OCI-LY7 (cell line): ENCODE measurements around the gene PMP22. TPM values are rescaled to one million over a fixed set of nuclear protein-coding genes. Genes with fewer than 3 reads are reported as not detected.

Experiments
- BruUV-seq: library from RNA; stranded (reverse); fragments of 400-500 nt; replicated peaks from 2 replicates; lab custom pipeline; 2021; lab: Mats Ljungman, UMichigan
- CTCF ChIA-PET: fragments of 300-600 bp; sonication (Branson Sonifier 250); formaldehyde crosslinking; loops from one replicate; lab custom pipeline; 2022; ENCODE audit warnings: antibody characterized with exemption; ENCODE audit not compliant: unreplicated experiment; lab: Charles Lee
- POLR2A ChIA-PET: fragments of 300-600 bp; sonication (Branson Sonifier 250); formaldehyde crosslinking; loops from one replicate; lab custom pipeline; 2022; ENCODE audit warnings: antibody characterized with exemption; lab: Charles Lee
- DNase-seq: peaks from one replicate; pipeline ENCODE4 v3.0.0-alpha.2; 2015; ENCODE audit warnings: low spot score
- H2AFZ ChIP-seq: fragments of 200-600 bp; sonication (generic), shearing (Covaris generic); 2 replicates; pipeline ENCODE4 v1.6.1; 2014; ENCODE audit warnings: mild to moderate bottlenecking, antibody characterized with exemption, low read length, moderate library complexity
- H3K27ac ChIP-seq: fragments of 200-600 bp; sonication (generic); 2 replicates; pipeline ENCODE4 v1.5.1; 2014; ENCODE audit warnings: mixed run types, low read depth, mild to moderate bottlenecking, moderate library complexity, low read length, inconsistent platforms; ENCODE audit not compliant: poor library complexity, severe bottlenecking
- H3K36me3 ChIP-seq: fragments of 200-600 bp; sonication (generic); 2 replicates; pipeline ENCODE4 v1.6.1; 2014; ENCODE audit warnings: mild to moderate bottlenecking, antibody characterized with exemption, low read length, moderate library complexity, mixed read lengths; ENCODE audit not compliant: insufficient read depth
- H3K4me1 ChIP-seq: fragments of 200-600 bp; sonication (generic); 2 replicates; pipeline ENCODE4 v1.5.1; 2014; ENCODE audit warnings: mild to moderate bottlenecking, low read length; ENCODE audit not compliant: insufficient read depth, poor library complexity, severe bottlenecking
- H3K4me2 ChIP-seq: fragments of 200-600 bp; sonication (generic); 2 replicates; pipeline ENCODE4 v1.6.1; 2014; ENCODE audit warnings: mild to moderate bottlenecking, low read length
- H3K4me3 ChIP-seq: fragments of 200-600 bp; sonication (generic); 2 replicates; pipeline ENCODE4 v1.5.1; 2014; ENCODE audit warnings: mild to moderate bottlenecking, low read depth, low read length; ENCODE audit not compliant: poor library complexity, severe bottlenecking
- H3K79me2 ChIP-seq: fragments of 200-600 bp; sonication (generic); 2 replicates; pipeline ENCODE4 v1.6.1; 2016; ENCODE audit warnings: low read depth, mild to moderate bottlenecking, low read length, moderate library complexity, mixed read lengths; ENCODE audit not compliant: insufficient read depth
- H3K9me2 ChIP-seq: fragments of 200-600 bp; sonication (generic); 2 replicates; pipeline ENCODE4 v1.6.1; 2016; ENCODE audit warnings: mild to moderate bottlenecking, low read length, mixed read lengths; ENCODE audit not compliant: insufficient read depth
- H3K9me3 ChIP-seq: fragments of 200-600 bp; sonication (generic); 2 replicates; pipeline ENCODE4 v1.6.1; 2014; ENCODE audit warnings: mild to moderate bottlenecking, mixed run types, low read length, mixed read lengths
- H4K20me1 ChIP-seq: fragments of 200-600 bp; sonication (generic); 2 replicates; pipeline ENCODE4 v1.6.1; 2014; ENCODE audit warnings: mild to moderate bottlenecking, antibody characterized with exemption, low read length, moderate library complexity, mixed read lengths; ENCODE audit not compliant: insufficient read depth
- CTCF ChIP-seq: fragments of 200-600 bp; sonication (generic); conservative IDR thresholded peaks from 2 replicates; pipeline ENCODE4 v1.5.1; 2014; ENCODE audit warnings: mild to moderate bottlenecking, antibody characterized with exemption, low read length, moderate library complexity, mixed read lengths
- EZH2phosphoT487 ChIP-seq: fragments of 200-600 bp; sonication (generic); IDR thresholded peaks from 2 replicates; pipeline ENCODE4 v1.6.1; 2018; ENCODE audit warnings: low read depth, borderline replicate concordance, mild to moderate bottlenecking, mixed run types, antibody characterized with exemption, low read length, moderate library complexity, mixed read lengths
- intact Hi-C: fragments of 100-400 bp; cut with micrococcal nuclease; formaldehyde crosslinking; loops from one replicate; pipeline ENCODE4 v1.10.0; 2022; ENCODE audit not compliant: unreplicated experiment
- total RNA-seq, 2 experiments: library from RNA; depleted of rRNA in 1 of 2; stranded (reverse); fragments of >200 nt in 1 of 2; shearing (Covaris generic) in 1 of 2; gene quantifications; 2 replicates each; pipeline ENCODE4 v1.2.3, GENCODE V29; 2014 to 2022

PMP22 gene
- total RNA-seq, 2 experiments from 2014 or later, result not detected

GRCh38 chr17:15271741-15272140 lies 6.6 kb upstream of the PMP22 start:
- DNase-seq, result no peak
- H3K27ac ChIP-seq, result no peak overlapping the region
- TF ChIP-seq CTCF (no peak), EZH2phosphoT487 (no peak)
- no peaks in the 10 kb centered on the region for H3K79me2 ChIP-seq
- ChIA-PET POLR2A (interaction anchor here (0.6 to 0.7 kb wide), 2 partner anchors 146 to 378 kb away, joined by 3 to 4 read pairs; no protein-coding TSS in a partner anchor), CTCF (no interaction called here)
- intact Hi-C loops, result no loop called here
- H4K20me1 ChIP-seq, result no peaks in the 10 kb centered on the region
- H3K9me2 ChIP-seq, result no peaks in the 10 kb centered on the region
- no peaks in the 10 kb centered on the region for H3K9me3 ChIP-seq
- H3K4me2 ChIP-seq, result no peak overlapping the region
- BruUV-seq, result no TSS peak
- no peak overlapping the region for H3K4me3 ChIP-seq
- no peaks in the 10 kb centered on the region for H3K4me1 ChIP-seq
- no peaks in the 10 kb centered on the region for H3K36me3 ChIP-seq
- H2AFZ ChIP-seq, result no peak overlapping the region

GRCh38 chr17:15270628-15271381 lies 5.7 kb upstream of the PMP22 start:
- no peak overlapping the region for H2AFZ ChIP-seq
- no peaks in the 10 kb centered on the region for H3K79me2 ChIP-seq
- H4K20me1 ChIP-seq, result no peaks in the 10 kb centered on the region
- no peaks in the 10 kb centered on the region for H3K9me3 ChIP-seq
- no TSS peak for BruUV-seq
- no peaks in the 10 kb centered on the region for H3K9me2 ChIP-seq
- CTCF ChIA-PET, result no interaction called here
- 0 out of 2 replicates have a peak overlapping the region, but pooled peaks have one; percentile 8 for H3K4me2 ChIP-seq
- TF ChIP-seq EZH2phosphoT487 (no peak), CTCF (no peak)
- no peak for DNase-seq
- H3K4me1 ChIP-seq, result no peaks in the 10 kb centered on the region
- intact Hi-C loops, result no loop called here
- no peak overlapping the region for H3K27ac ChIP-seq
- no peaks in the 10 kb centered on the region for H3K36me3 ChIP-seq
- no peak overlapping the region for H3K4me3 ChIP-seq
- POLR2A ChIA-PET, result interaction anchor here (0.6 to 0.7 kb wide), 2 partner anchors 145 to 377 kb away, joined by 3 to 4 read pairs; no protein-coding TSS in a partner anchor

- intact Hi-C loops, result no loop called here
- ChIA-PET CTCF (no interaction called here), POLR2A (no interaction called here)
- H3K27ac ChIP-seq, result no peak overlapping the region
- no peak for DNase-seq
- no peaks in the 10 kb centered on the region for H3K36me3 ChIP-seq
- no peaks in the 10 kb centered on the region for H3K4me1 ChIP-seq
- no peak overlapping the region for H3K4me3 ChIP-seq
- H2AFZ ChIP-seq, result no peak overlapping the region
- no peaks in the 10 kb centered on the region for H4K20me1 ChIP-seq
- H3K9me2 ChIP-seq, result no peaks in the 10 kb centered on the region
- no peak overlapping the region for H3K4me2 ChIP-seq
- no TSS peak for BruUV-seq
- H3K79me2 ChIP-seq, result no peaks in the 10 kb centered on the region
- TF ChIP-seq EZH2phosphoT487 (no peak), CTCF (no peak)
- no peaks in the 10 kb centered on the region for H3K9me3 ChIP-seq
Measured at GRCh38 chr17:15269780-15270089, 4.6 kb upstream of the PMP22 start.
